Small intestine (tissue), 7 donors: ENCODE results near the gene LSS. TPM values are rescaled to one million over a fixed set of nuclear protein-coding genes. Genes with fewer than 3 reads are reported as not detected.

Source experiments
- DNase-seq, 2 donors: peaks; one replicate each; pipeline versions ENCODE4 v3.0.0 to v3.0.0-alpha.2; 2013
- FAIRE-seq: peaks from 2 replicates; lab custom pipeline; 2012; peaks lifted over from hg19 to GRCh38; lab: Jason Lieb, UNC
- H3K27ac ChIP-seq, 3 donors: one replicate each; pipeline ENCODE4 v1.5.1; 2013; ENCODE audit warnings: low read length in 2 of 3, mild to moderate bottlenecking in 2 of 3, control low read depth in 1 of 3, inconsistent platforms in 1 of 3, low read depth in 1 of 3, moderate library complexity in 1 of 3
- H3K27me3 ChIP-seq, 3 donors: one replicate each; pipeline ENCODE4 v1.6.1; 2013; ENCODE audit warnings: low read length in 3 of 3, inconsistent platforms in 1 of 3; ENCODE audit not compliant: control insufficient read depth in 3 of 3, insufficient read depth in 3 of 3
- H3K36me3 ChIP-seq, 3 donors: one replicate each; pipeline ENCODE4 v1.6.1; 2013; ENCODE audit warnings: low read length in 3 of 3, inconsistent platforms in 1 of 3, low read depth in 1 of 3, mild to moderate bottlenecking in 1 of 3, moderate library complexity in 1 of 3; ENCODE audit not compliant: control insufficient read depth in 3 of 3, insufficient read depth in 2 of 3
- H3K4me1 ChIP-seq, 3 donors: one replicate each; pipeline ENCODE4 v1.6.1; 2013; ENCODE audit warnings: low read length in 2 of 3, inconsistent platforms in 1 of 3, low read depth in 1 of 3, mild to moderate bottlenecking in 1 of 3, moderate library complexity in 1 of 3; ENCODE audit not compliant: control insufficient read depth in 3 of 3, insufficient read depth in 2 of 3
- H3K4me3 ChIP-seq, 3 donors: one replicate each; pipeline ENCODE4 v1.5.1; 2013; ENCODE audit warnings: low read length in 3 of 3, control low read depth in 1 of 3, inconsistent platforms in 1 of 3, low read depth in 1 of 3, mild to moderate bottlenecking in 1 of 3, moderate library complexity in 1 of 3
- H3K9me3 ChIP-seq, 2 donors: one replicate each; pipeline ENCODE4 v1.6.1; 2013; ENCODE audit warnings: low read depth in 1 of 2, low read length in 1 of 2; ENCODE audit not compliant: control insufficient read depth in 2 of 2, insufficient read depth in 1 of 2
- WGBS, 3 donors: extraction: QIAGEN DNeasy Blood & Tissue Kit; methylation state at CpG; one replicate each; pipeline ENCODE4 v1.1.7; 2013; 5-methylcytosine and 5-hydroxymethylcytosine counted together
- polyA plus RNA-seq, 4 donors: library from polyadenylated mRNA; stranded (reverse) in 3 of 4; unstranded in 1 of 4; fragments of 200-250 nt in 3 of 4; fragments of 120-200 nt in 1 of 4; gene quantifications; one replicate each; pipeline versions ENCODE4 v1.2.1 to v1.2.3, GENCODE V29; 2013
- donor health status: healthy with polysubstance abuse.
- donor health status: control.
- donor health status: control.
- donor health status: Bipolar disorder and iron deficiency.
- donor health status: healthy.

Gene LSS
- polyA plus RNA-seq, 4 donors = 13.2 to 42.1 (median 26.0) TPM

DNA sequence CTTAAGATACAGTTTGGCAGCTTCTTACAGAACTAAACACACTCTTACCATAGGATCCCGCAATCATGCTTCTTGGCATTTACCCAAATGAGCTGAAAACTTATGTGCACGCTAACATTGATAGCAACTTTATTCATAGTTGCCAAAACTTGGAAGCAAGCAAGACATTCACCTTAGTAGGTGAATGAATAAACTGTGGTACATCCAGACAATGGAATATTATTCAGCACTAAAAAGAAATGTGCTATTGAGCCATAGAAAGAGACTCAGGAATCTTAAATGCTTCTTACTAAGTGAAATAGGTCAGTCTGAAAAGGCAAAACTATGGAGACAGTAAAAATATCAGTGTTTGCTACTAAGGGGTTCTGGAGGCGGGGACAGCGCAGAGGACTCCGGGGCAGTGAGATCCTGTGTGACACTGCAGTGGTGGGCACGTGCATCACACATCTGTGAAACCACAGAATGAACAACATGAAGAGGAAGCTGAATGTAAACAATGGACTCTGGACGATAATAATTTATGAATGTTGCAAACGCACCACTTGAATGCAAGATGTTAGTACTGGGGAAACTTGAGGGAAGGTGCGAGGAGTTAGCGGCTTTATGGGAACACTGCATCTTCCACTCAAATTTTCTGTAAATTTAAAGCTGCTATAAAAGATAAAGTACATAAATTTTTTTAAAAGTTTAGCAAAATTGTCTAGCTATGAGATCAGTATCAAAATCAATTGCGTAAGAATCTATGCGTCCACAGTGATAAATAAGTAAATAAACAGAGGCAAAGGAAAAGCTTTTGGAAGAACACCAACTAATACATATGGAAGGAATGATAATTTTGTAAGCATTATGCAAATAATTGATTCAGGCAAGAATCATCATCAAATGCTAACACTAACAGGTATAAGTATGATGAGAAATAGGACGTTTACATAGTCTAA, 28.9 kb downstream of the LSS start:
- WGBS, 3 donors = 75 to 82% (median 79%) methylated on average over 13 of the region's 13 CpGs
- Histone ChIP-seq H3K4me1 (no peaks in the 10 kb centered on the region), H3K4me3 (no peak overlapping the region), H3K36me3 (peaks cover 4 to 30% (median 8%) of the 10 kb centered on the region in 3 donors), H3K27me3 (no peaks in the 10 kb centered on the region), H3K27ac (no peak overlapping the region), H3K9me3 (no peaks in the 10 kb centered on the region)
- FAIRE-seq (no peak), DNase-seq (no peak)

DNA sequence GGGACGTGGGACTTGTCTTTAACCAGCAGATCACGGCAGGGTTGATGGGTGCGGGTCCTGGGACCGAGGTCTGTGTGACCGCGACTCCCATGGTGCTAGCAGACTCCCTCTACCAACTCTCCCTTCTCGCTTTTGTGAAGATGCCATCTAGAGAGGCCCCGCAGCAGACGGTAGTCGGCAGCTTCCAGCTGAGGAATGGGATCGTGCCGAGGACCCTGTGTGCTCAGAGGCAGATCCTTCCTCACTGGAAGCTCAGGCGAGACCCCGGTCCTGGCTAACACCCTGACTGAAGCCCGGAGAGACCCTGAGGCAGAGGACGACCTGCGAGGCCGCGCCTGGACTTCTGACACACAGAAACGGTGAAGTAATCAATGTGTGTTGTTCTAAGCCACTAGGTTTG, 31.8 kb downstream of the LSS start:
- Histone ChIP-seq H3K4me1 (no peaks in the 10 kb centered on the region), H3K27ac (no peak overlapping the region), H3K9me3 (no peaks in the 10 kb centered on the region), H3K27me3 (no peaks in the 10 kb centered on the region), H3K4me3 (no peak overlapping the region), H3K36me3 (peaks cover 1 to 37% (median 8%) of the 10 kb centered on the region in 3 donors)
- 74 to 87% (median 77%) methylated on average over 20 of the region's 20 CpGs for WGBS, 3 donors
- peak in 1 of 2 donors; percentile 57 for DNase-seq
- FAIRE-seq = no peak

DNA sequence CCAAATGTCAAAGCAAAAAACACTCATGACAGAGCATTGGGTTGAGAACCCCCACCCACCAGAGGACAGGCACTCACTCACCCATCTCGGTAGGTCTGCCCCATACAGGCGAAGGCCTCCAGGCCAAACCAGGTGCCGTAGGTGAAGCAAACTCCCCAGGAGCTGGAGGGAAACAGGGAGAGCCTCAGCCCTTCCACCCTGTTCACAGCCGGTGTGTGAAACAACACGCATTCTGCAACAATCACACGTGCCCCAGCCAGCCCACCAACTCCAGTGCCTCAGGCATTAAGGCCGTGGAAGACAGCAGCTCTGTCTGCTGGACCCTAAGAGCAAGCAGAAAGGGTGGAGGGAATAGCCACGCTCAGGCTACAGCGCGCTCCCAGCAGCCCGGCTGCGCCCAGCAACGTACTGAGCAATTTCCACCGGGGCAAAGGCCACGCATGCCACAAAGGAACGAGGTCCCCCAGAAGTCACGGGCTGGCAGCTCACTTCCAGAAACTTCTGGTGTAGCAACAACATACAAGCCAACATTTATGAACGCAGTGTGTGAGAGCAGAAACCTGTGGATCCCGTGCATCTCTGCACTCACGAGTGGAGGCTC, 32.9 kb downstream of the LSS start:
- Histone ChIP-seq H3K27ac (no peak overlapping the region), H3K36me3 (peaks cover 1 to 46% (median 10%) of the 10 kb centered on the region in 3 donors), H3K4me1 (no peaks in the 10 kb centered on the region), H3K4me3 (no peak overlapping the region), H3K27me3 (no peaks in the 10 kb centered on the region), H3K9me3 (no peaks in the 10 kb centered on the region)
- DNase-seq = no peak
- no peak for FAIRE-seq
- 89 to 91% (median 91%) methylated on average over 20 of the region's 20 CpGs for WGBS, 3 donors

DNA sequence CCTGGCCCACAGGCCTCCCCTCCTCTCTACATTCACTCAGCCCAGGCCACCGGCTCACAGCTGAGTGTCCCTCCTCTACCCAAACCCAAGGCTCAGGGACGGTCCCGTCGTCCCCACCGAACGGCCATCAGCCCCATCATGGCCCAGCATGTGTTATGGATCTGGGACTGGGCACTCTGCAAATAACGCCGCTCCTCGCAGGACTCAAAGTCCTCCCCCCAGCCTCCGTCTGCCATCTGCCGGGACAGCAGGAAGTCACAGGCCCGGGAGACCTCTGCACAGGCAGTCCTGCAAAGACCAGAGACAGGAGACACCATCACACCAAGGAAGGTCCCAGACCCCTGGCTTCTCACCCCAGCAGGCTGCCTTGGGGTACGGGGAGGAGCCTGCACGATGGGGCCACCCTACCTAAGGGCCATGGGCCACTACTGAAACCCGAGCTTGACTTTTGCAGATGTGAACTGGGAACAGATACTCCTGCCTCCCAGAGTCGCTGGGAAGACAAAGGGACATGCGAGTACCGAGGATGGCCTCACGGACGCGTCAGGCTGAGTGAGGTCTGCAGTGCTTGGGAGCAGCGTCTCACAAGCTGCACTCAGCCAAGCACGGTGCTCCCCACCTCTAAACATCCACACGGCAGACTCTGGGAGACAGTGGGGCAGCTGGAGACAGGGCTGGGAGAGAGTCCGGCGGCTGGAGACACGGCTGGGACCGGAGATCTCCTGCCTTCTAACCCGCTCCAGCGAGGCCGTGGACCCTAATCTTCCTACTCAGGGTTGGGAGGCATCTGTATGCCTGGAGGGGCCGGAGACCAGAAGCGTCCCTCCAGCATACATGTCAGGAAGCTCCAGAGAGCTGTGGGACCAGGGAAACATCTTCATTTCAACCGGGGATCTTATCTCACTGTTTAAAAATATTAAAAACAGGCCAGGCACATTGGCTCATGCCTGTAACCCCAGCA, 33.9 kb downstream of the LSS start:
- H3K4me3 ChIP-seq = no peak overlapping the region
- FAIRE-seq = no peak
- 92 to 97% (median 93%) methylated on average over 34 of the region's 34 CpGs for WGBS, 3 donors
- H3K4me1 ChIP-seq = no peaks in the 10 kb centered on the region
- no peaks in the 10 kb centered on the region for H3K27me3 ChIP-seq
- H3K27ac ChIP-seq = no peak overlapping the region
- peaks cover 1 to 50% (median 10%) of the 10 kb centered on the region in 3 donors for H3K36me3 ChIP-seq
- no peaks in the 10 kb centered on the region for H3K9me3 ChIP-seq
- no peak for DNase-seq

DNA sequence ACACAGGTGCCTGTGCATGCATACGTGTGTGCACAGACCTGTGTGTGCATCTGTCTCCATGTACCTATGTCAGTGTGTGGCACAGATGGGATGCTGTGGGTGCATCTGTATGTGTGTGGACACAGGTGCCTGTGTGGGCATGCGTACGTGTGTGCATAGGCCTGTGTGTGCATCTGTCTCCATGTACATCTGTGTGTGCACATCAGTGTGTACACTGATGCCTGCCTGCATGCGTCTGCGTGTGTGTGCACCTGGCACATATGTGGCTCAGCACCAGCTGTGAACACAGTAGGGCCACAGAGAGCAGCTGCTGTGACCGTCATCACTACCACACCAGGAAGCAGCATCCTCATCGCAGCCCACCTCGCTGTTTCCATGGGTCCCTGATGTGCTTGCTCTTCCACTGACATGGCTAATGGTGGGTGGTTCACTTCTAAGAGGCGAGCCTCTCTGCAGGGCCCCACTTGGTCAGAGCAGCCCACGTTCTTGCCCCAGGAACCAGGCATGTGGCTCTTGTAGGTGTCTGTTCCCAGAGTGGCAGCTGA, 34.7 kb downstream of the LSS start:
- 96 to 97% (median 97%) methylated on average over 10 of the region's 10 CpGs for whole genome bisulfite sequencing, 3 donors
- FAIRE-seq (no peak), DNase-seq (no peak)
- peaks cover 1 to 53% (median 7%) of the 10 kb centered on the region in 3 donors for H3K36me3 ChIP-seq
- peaks cover 0 to 5% (median 0%) of the 10 kb centered on the region in 3 donors for H3K4me1 ChIP-seq
- H3K27me3 ChIP-seq = no peaks in the 10 kb centered on the region
- no peak overlapping the region for H3K27ac ChIP-seq
- H3K4me3 ChIP-seq = no peak overlapping the region
- H3K9me3 ChIP-seq = no peaks in the 10 kb centered on the region

DNA sequence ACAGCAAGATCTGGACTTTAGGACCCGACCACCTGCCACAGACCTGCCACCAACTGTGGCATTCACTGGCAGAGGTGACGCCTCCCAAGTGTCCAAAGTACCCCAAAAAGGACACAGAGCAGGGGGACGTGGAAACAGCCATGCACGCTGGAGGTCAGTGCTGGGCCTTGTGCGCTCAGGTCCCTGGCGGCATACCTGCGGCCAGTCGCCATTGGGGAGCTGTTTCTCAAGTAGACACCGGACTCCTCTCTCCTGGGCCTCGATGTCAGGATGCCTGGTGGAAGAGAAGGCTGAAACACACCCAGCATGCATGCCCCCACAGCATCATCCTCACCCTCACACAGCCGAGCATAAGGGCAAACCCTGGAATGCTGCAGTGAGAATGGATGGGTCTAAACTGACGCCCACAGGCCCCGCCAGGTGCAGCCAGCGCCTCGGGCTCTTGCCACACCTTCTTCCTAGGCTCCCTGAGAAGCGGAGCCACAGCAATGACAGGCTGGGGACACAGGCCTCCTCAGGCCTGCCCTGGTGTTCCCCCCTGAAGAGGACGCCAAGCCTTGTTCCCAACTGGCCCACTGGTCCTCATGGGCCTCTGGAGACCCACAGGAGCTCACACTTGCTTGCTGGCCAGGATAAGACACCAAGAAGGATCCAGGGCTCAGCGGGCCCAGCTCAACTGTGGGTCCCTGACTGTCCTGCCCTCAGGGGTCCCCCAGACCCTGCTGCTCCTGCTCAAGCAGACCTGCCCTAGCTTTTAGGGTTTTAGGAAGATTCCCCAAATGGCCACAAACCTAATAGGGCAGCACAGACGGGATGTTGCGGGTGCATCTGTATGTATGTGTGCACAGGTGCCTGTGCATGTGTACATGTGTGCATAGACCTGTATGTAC, 36.6 kb downstream of the LSS start:
- no peak overlapping the region for H3K27ac ChIP-seq
- FAIRE-seq (no peak), DNase-seq (no peak)
- H3K4me3 ChIP-seq = no peak overlapping the region
- no peaks in the 10 kb centered on the region for H3K27me3 ChIP-seq
- H3K9me3 ChIP-seq = no peaks in the 10 kb centered on the region
- 93 to 94% (median 93%) methylated on average over 17 to 20 of the region's 20 CpGs for WGBS, 3 donors
- peaks cover 1 to 51% (median 7%) of the 10 kb centered on the region in 3 donors for H3K36me3 ChIP-seq
- peaks cover 0 to 6% (median 0%) of the 10 kb centered on the region in 3 donors for H3K4me1 ChIP-seq

DNA sequence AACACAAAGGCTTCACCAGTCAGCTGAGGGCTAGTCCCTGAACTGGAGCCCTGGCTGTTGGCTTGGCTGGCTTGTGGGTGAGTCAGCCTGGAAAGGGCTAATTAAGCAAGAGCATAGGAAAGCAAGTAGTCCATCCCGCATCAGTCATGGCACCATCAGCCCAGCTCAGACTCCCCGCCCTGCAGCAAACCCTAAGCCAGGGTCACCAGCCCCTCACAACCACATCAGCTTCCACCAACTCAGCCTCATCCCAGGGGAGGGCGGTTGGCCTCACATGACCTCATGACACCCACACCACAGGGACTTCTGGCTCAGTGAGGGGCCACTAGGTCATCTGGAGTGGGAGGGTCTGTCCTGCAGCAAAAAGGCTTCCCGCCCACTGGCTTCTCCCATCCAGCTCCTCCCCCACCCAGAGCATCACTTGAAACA, 37.3 kb downstream of the LSS start:
- 87 to 97% (median 96%) methylated on average over 4 of the region's 4 CpGs for WGBS, 3 donors
- no peaks in the 10 kb centered on the region for H3K9me3 ChIP-seq
- no peak for FAIRE-seq

More for the DNA sequence above, 37.3 kb downstream of the LSS start:
- no peak for DNase-seq
- H3K27me3 ChIP-seq = no peaks in the 10 kb centered on the region
- H3K4me3 ChIP-seq = no peak overlapping the region
- H3K36me3 ChIP-seq = peaks cover 1 to 47% (median 7%) of the 10 kb centered on the region in 3 donors
- peaks cover 0 to 6% (median 0%) of the 10 kb centered on the region in 3 donors for H3K4me1 ChIP-seq
- no peak overlapping the region for H3K27ac ChIP-seq
